ENCODE results near the gene KRTAP5-2. TPM values are rescaled to one million over a fixed set of nuclear protein-coding genes. Genes with fewer than 3 reads are reported as not detected.
"Not testable (repeated sequence)": the region's sequence is repeated elsewhere in the genome, so short reads cannot be mapped to it uniquely, and the experiment has no call there.

KRTAP5-2 gene
- total RNA-seq, 1 donor from 2014 or later: not detected

GRCh38 chr11:1608363-1608762 is 10.3 kb upstream of the KRTAP5-2 start, which contains the start of gene KRTAP5-3:
Gene KRTAP5-3, minus strand, starts transcription at chr11:1608463. Its CDS starts 78 bp downstream, at chr11:1608385.
- H3K27me3 ChIP-seq (ENCODE audit: low read depth): peaks cover 41% of the 10 kb centered on the region
- TF ChIP-seq, protein P1, sequence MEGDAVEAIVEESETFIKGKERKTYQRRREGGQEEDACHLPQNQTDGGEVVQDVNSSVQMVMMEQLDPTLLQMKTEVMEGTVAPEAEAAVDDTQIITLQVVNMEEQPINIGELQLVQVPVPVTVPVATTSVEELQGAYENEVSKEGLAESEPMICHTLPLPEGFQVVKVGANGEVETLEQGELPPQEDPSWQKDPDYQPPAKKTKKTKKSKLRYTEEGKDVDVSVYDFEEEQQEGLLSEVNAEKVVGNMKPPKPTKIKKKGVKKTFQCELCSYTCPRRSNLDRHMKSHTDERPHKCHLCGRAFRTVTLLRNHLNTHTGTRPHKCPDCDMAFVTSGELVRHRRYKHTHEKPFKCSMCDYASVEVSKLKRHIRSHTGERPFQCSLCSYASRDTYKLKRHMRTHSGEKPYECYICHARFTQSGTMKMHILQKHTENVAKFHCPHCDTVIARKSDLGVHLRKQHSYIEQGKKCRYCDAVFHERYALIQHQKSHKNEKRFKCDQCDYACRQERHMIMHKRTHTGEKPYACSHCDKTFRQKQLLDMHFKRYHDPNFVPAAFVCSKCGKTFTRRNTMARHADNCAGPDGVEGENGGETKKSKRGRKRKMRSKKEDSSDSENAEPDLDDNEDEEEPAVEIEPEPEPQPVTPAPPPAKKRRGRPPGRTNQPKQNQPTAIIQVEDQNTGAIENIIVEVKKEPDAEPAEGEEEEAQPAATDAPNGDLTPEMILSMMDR (IDR thresholded peaks at IDR 0.05; ENCODE audit: borderline replicate concordance): no peak

GRCh38 chr11:1607901-1608300 is 9.8 kb upstream of the KRTAP5-2 start:
- DNase-seq; H3K4me3 ChIP-seq; intact Hi-C loops (cut with micrococcal nuclease); H3K9me3 ChIP-seq (replicated peaks); H3K36me3 ChIP-seq; H3K27ac ChIP-seq (replicated peaks); H3K4me1 ChIP-seq: not testable (repeated sequence)
- H3K27me3 ChIP-seq (ENCODE audit: low read depth): peaks cover 44% of the 10 kb centered on the region

More at GRCh38 chr11:1608363-1608762, 10.3 kb upstream of the KRTAP5-2 start, which contains the start of gene KRTAP5-3:
- DNase-seq: no peak
- H3K4me3 ChIP-seq: no peak within 1 kb of the TSS
- H3K9me3 ChIP-seq (replicated peaks): no peaks in the 10 kb centered on the region
- no peaks in the 10 kb centered on the region for H3K36me3 ChIP-seq
- H3K27ac ChIP-seq (replicated peaks): no peak within 1 kb of the TSS
- peaks cover 9% of the 10 kb centered on the region for H3K4me1 ChIP-seq
- intact Hi-C loops (cut with micrococcal nuclease): no loop called here

GRCh38 chr11:1607156-1607845 is 9.2 kb upstream of the KRTAP5-2 start:
- H3K36me3 ChIP-seq; intact Hi-C loops (cut with micrococcal nuclease); H3K4me1 ChIP-seq; H3K27ac ChIP-seq (replicated peaks); DNase-seq; H3K9me3 ChIP-seq (replicated peaks); H3K4me3 ChIP-seq: not testable (repeated sequence)
- H3K27me3 ChIP-seq (ENCODE audit: low read depth): peaks cover 50% of the 10 kb centered on the region

GRCh38 chr11:1605923-1606322 is 7.8 kb upstream of the KRTAP5-2 start:
- H3K36me3 ChIP-seq; intact Hi-C loops (cut with micrococcal nuclease); H3K27ac ChIP-seq (replicated peaks); DNase-seq; H3K9me3 ChIP-seq (replicated peaks); H3K4me3 ChIP-seq; H3K4me1 ChIP-seq: not testable (repeated sequence)
- H3K27me3 ChIP-seq (ENCODE audit: low read depth): peaks cover 58% of the 10 kb centered on the region

DNA sequence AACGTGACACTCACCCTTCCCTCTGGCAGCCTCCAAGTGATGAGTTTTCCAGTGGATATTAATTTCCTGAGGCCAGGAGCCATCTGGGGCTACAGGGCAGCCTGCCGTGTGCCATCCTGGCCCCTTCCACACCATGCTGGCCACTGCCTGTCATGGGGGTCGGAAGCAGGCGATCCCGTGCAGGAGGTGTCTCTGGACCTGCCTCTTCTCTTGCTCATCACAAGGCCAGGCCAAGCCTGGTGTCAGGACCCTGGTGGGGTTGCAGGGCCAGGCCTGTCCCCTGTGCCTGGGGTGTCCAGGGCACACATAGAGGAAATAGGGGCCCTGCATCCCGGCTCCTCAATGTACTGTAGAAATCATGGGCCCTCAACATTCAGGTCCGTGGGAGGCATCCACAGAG is 6.6 kb upstream of the KRTAP5-2 start:
- intact Hi-C loops (cut with micrococcal nuclease): no loop called here
- Histone ChIP-seq H3K27ac (replicated peaks) (no peak overlapping the region), H3K4me1 (peaks cover 9% of the 10 kb centered on the region), H3K4me3 (no peak overlapping the region), H3K27me3 (ENCODE audit: low read depth) (peaks cover 61% of the 10 kb centered on the region), H3K36me3 (no peaks in the 10 kb centered on the region), H3K9me3 (replicated peaks) (no peaks in the 10 kb centered on the region)
- no peak for DNase-seq
- TF ChIP-seq, protein P1 (IDR thresholded peaks at IDR 0.05; ENCODE audit: borderline replicate concordance): no peak

- TF ChIP-seq, protein P1 (IDR thresholded peaks at IDR 0.05; ENCODE audit: borderline replicate concordance): no peak
- DNase-seq: no peak
- Histone ChIP-seq H3K4me3 (no peak overlapping the region), H3K36me3 (no peaks in the 10 kb centered on the region), H3K4me1 (peaks cover 9% of the 10 kb centered on the region), H3K27ac (replicated peaks) (no peak overlapping the region), H3K27me3 (ENCODE audit: low read depth) (peaks cover 66% of the 10 kb centered on the region), H3K9me3 (replicated peaks) (no peaks in the 10 kb centered on the region)
- intact Hi-C loops (cut with micrococcal nuclease): no loop called here
Measured at GRCh38 chr11:1604181-1604580, 6.1 kb upstream of the KRTAP5-2 start.

DNA sequence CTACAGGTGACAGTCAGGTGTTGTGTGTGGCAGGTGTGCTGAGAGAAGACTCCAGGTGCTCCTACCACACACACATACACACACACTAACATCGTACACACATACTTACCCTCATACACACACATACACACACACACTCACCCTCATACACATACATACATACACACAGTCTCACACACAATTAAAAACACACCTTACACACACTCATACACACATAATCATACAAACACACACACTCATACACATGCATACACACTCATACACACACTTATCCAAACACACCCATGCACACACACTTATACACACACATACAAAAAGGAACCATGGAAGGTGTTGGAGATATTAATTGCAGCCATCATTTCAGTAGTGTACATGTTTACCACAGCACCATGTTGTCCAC is 5.5 kb upstream of the KRTAP5-2 start:
- Histone ChIP-seq H3K9me3 (replicated peaks) (no peaks in the 10 kb centered on the region), H3K36me3 (no peaks in the 10 kb centered on the region), H3K27me3 (ENCODE audit: low read depth) (peaks cover 68% of the 10 kb centered on the region), H3K4me3 (no peak overlapping the region), H3K27ac (replicated peaks) (no peak overlapping the region), H3K4me1 (peaks cover 6% of the 10 kb centered on the region)
- intact Hi-C loops (cut with micrococcal nuclease): no loop called here
- DNase-seq: no peak
- TF ChIP-seq, protein P1 (IDR thresholded peaks at IDR 0.05; ENCODE audit: borderline replicate concordance): no peak

GRCh38 chr11:1601663-1602062 is 3.6 kb upstream of the KRTAP5-2 start:
- H3K36me3 ChIP-seq; H3K9me3 ChIP-seq (replicated peaks); H3K27ac ChIP-seq (replicated peaks); H3K4me3 ChIP-seq; intact Hi-C loops (cut with micrococcal nuclease); H3K4me1 ChIP-seq; DNase-seq: not testable (repeated sequence)
- peaks cover 79% of the 10 kb centered on the region for H3K27me3 ChIP-seq (ENCODE audit: low read depth)
